Endodermal cell (in vitro differentiated cells): Measurements from ENCODE around the gene EZH2. TPM values are rescaled to one million over a fixed set of nuclear protein-coding genes. Genes with fewer than 3 reads are reported as not detected.

ENCODE experiments used
- DNase-seq: peaks from one replicate; pipeline ENCODE4 v3.0.0-alpha.2; 2017
- H3K27ac ChIP-seq: 2 replicates; pipeline ENCODE4 v1.5.1; 2013; ENCODE audit warnings: mild to moderate bottlenecking, low read depth, low read length, moderate library complexity
- H3K27me3 ChIP-seq: 2 replicates; pipeline ENCODE4 v1.6.1; 2013; ENCODE audit warnings: mild to moderate bottlenecking, low read length, moderate library complexity; ENCODE audit not compliant: insufficient read depth, control insufficient read depth, poor library complexity, severe bottlenecking
- H3K36me3 ChIP-seq: 2 replicates; pipeline ENCODE4 v1.7.0; 2013; ENCODE audit warnings: mild to moderate bottlenecking, low read length, moderate library complexity; ENCODE audit not compliant: control insufficient read depth, insufficient read depth
- H3K4me1 ChIP-seq: one replicate; pipeline ENCODE4 v1.7.0; 2013; ENCODE audit warnings: low read length; ENCODE audit not compliant: control insufficient read depth, insufficient read depth
- H3K4me3 ChIP-seq: 2 replicates; pipeline ENCODE4 v1.5.1; 2013; ENCODE audit warnings: mild to moderate bottlenecking, low read length, moderate library complexity
- H3K9ac ChIP-seq: 2 replicates; pipeline ENCODE4 v1.6.1; 2013; ENCODE audit warnings: mild to moderate bottlenecking, low read length, moderate library complexity; ENCODE audit not compliant: poor library complexity, severe bottlenecking; ENCODE audit errors: extremely low read depth
- H3K9me3 ChIP-seq: 2 replicates; pipeline ENCODE4 v1.6.1; 2013; ENCODE audit warnings: mild to moderate bottlenecking, low read length, moderate library complexity; ENCODE audit not compliant: control insufficient read depth
- H3K27ac Mint-ChIP-seq: 2 replicates; pipeline ENCODE4 v1.8.0; 2020; ENCODE audit warnings: mixed read lengths
- H3K27me3 Mint-ChIP-seq: 2 replicates; pipeline ENCODE4 v1.8.0; 2021; ENCODE audit warnings: mild to moderate bottlenecking, mixed read lengths; ENCODE audit not compliant: insufficient read depth
- H3K36me3 Mint-ChIP-seq: 2 replicates; pipeline ENCODE4 v1.8.0; 2020; ENCODE audit warnings: low read depth, mixed read lengths
- H3K4me1 Mint-ChIP-seq: 2 replicates; pipeline ENCODE4 v1.8.0; 2020; ENCODE audit warnings: mixed read lengths
- H3K4me3 Mint-ChIP-seq: 2 replicates; pipeline ENCODE4 v1.8.0; 2020; ENCODE audit warnings: mild to moderate bottlenecking, moderate library complexity, mixed read lengths
- H3K9me3 Mint-ChIP-seq: 2 replicates; pipeline ENCODE4 v1.8.0; 2020; ENCODE audit warnings: mild to moderate bottlenecking, mixed read lengths
- WGBS, 2 experiments: methylation state at CpG; one replicate each; pipeline versions ENCODE4 v1.1.5 to v1.1.7; 2013; ENCODE audit warnings: missing lambda C conversion rate in 2 of 2, mixed read lengths in 1 of 2; ENCODE audit not compliant: insufficient coverage in 1 of 2, insufficient read length in 1 of 2; 5-methylcytosine and 5-hydroxymethylcytosine counted together
- total RNA-seq, 2 donors: library from RNA; stranded (reverse); fragmentation: NEBNext Ultra II Directional in 1 of 2; extraction: Animal tissue kit (Norgen Biotek cat#: 25700) in 1 of 2; gene quantifications; 2 replicates in 1 of 2; 3 replicates in 1 of 2; pipeline ENCODE4 v1.2.1, GENCODE V29; 2021
- TF ChIP-seq, protein P1 (sequence below): fragments of 200-600 bp; sonication (generic); conservative IDR thresholded peaks from 2 replicates; pipeline ENCODE4 v1.5.0; 2021; ENCODE audit warnings: antibody characterized with exemption, mild to moderate bottlenecking

EZH2 gene
- total RNA-seq, 2 donors from 2014 or later = 40.2 to 46.0 TPM

DNA sequence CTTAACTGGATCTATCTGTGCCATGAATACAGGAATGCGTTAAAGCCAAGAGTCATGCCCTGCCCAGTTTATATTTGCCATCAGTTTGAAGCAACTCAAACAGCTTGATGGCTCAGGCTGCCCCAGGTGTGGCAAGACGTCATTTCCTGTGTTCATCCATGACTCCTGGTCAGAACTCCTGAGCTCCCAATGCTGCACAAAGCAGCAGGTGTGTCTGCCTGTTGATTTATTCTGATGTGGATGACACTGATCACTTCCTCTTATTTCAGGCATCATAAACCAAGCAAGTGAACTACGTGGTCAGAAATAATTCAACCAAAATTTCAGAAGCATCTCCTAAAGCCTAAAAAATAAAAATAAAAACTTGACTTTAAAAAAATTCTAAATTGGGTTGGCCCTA, 68.5 kb downstream of the EZH2 start:
- H3K4me3 ChIP-seq = no peak overlapping the region
- peaks cover 80% of the 10 kb centered on the region for H3K36me3 ChIP-seq
- Mint-ChIP-seq H3K9me3 (no peaks in the 10 kb centered on the region), H3K36me3 (peaks cover 39% of the 10 kb centered on the region), H3K4me1 (peaks cover 8% of the 10 kb centered on the region), H3K4me3 (no peak overlapping the region), H3K27me3 (no peaks in the 10 kb centered on the region), H3K27ac (no peak overlapping the region)
- TF ChIP-seq, protein P1, sequence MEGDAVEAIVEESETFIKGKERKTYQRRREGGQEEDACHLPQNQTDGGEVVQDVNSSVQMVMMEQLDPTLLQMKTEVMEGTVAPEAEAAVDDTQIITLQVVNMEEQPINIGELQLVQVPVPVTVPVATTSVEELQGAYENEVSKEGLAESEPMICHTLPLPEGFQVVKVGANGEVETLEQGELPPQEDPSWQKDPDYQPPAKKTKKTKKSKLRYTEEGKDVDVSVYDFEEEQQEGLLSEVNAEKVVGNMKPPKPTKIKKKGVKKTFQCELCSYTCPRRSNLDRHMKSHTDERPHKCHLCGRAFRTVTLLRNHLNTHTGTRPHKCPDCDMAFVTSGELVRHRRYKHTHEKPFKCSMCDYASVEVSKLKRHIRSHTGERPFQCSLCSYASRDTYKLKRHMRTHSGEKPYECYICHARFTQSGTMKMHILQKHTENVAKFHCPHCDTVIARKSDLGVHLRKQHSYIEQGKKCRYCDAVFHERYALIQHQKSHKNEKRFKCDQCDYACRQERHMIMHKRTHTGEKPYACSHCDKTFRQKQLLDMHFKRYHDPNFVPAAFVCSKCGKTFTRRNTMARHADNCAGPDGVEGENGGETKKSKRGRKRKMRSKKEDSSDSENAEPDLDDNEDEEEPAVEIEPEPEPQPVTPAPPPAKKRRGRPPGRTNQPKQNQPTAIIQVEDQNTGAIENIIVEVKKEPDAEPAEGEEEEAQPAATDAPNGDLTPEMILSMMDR = no peak
- WGBS, 2 experiments = 93 to 96% methylated on average over 2 to 3 of the region's 3 CpGs
- no peak overlapping the region for H3K9ac ChIP-seq
- H3K9me3 ChIP-seq = no peaks in the 10 kb centered on the region
- no peaks in the 10 kb centered on the region for H3K27me3 ChIP-seq
- H3K4me1 ChIP-seq = no peaks in the 10 kb centered on the region
- no peak overlapping the region for H3K27ac ChIP-seq
- no peak for DNase-seq

DNA sequence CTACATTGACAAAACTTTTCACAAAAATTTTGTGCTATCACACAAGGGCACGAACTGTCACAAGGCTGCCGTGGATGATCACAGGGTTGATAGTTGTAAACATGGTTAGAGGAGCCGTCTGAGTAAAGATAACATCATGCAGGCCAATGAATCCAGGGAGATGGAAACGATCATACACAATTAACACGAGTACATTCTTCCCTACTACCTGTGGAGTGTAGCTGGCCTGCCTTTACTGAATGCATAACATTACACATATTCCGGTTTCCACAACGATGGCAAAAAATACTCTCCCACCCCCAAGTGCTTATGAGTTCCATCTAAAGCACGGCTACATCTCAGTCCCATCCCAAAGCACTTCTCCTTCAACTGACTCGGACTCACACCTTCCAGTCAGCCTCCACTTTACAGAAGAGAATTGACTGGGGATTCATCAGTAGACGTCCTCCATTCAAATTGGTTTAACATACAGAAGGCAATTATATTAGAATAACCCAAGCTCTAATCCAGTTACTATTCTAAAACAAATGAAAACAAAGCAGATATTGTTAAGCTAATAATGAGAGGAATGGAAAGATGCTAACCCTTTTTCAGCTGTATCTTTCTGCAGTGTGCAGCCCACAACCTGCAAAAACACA, 69.0 kb downstream of the EZH2 start:
- peaks cover 9% of the 10 kb centered on the region for H3K4me1 Mint-ChIP-seq
- TF ChIP-seq, protein P1 = no peak
- no peak overlapping the region for H3K27ac ChIP-seq
- H3K9ac ChIP-seq = no peak overlapping the region
- H3K9me3 Mint-ChIP-seq = no peaks in the 10 kb centered on the region
- no peak for DNase-seq
- no peak overlapping the region for H3K27ac Mint-ChIP-seq
- H3K9me3 ChIP-seq = no peaks in the 10 kb centered on the region
- 90 to 93% methylated on average over 7 to 10 of the region's 10 CpGs for WGBS, 2 experiments
- peaks cover 82% of the 10 kb centered on the region for H3K36me3 ChIP-seq
- H3K36me3 Mint-ChIP-seq = peaks cover 44% of the 10 kb centered on the region
- H3K4me3 ChIP-seq = no peak overlapping the region
- no peaks in the 10 kb centered on the region for H3K4me1 ChIP-seq
- H3K27me3 Mint-ChIP-seq = no peaks in the 10 kb centered on the region
- H3K27me3 ChIP-seq = no peaks in the 10 kb centered on the region
- no peak overlapping the region for H3K4me3 Mint-ChIP-seq

DNA sequence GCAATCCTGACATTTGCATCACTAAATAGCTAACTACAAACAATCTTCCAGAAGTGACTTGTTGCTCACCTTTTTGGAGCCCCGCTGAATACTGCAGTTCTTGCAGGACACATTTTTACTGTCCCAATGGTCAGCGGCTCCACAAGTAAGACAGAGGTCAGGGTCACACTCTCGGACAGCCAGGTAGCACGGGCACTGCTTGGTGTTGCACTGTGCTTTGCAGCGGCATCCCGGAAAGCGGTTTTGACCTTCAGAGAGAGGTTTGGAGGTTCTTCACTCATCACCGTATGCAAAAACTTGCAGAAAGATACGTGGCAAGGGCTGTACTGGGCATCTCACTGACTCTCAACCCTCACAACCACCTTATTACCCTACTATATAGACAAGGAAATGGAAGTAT, 70.2 kb downstream of the EZH2 start:
- Histone ChIP-seq H3K27me3 (no peaks in the 10 kb centered on the region), H3K4me3 (no peak overlapping the region), H3K27ac (no peak overlapping the region), H3K9ac (no peak overlapping the region), H3K4me1 (no peaks in the 10 kb centered on the region), H3K36me3 (peaks cover 83% of the 10 kb centered on the region), H3K9me3 (no peaks in the 10 kb centered on the region)
- Mint-ChIP-seq H3K36me3 (peaks cover 51% of the 10 kb centered on the region), H3K27ac (no peak overlapping the region), H3K27me3 (no peaks in the 10 kb centered on the region), H3K4me3 (no peak overlapping the region), H3K4me1 (peaks cover 8% of the 10 kb centered on the region), H3K9me3 (no peaks in the 10 kb centered on the region)
- TF ChIP-seq, protein P1 = no peak
- DNase-seq = no peak
- WGBS, 2 experiments = 97% methylated on average over 7 to 9 of the region's 9 CpGs
